HG03196 (cell line): ENCODE results near the gene ANGEL2.

Experiments
- ATAC-seq: cut with Tn5 transposase; IDR thresholded peaks from one replicate; pipeline ENCODE4 v1.9.1; 2021; ENCODE audit not compliant: unreplicated experiment

The ANGEL2 gene

GRCh38 chr1:212951947-212952640 lies 63.6 kb downstream of the ANGEL2 start:
- ATAC-seq, result no peak

GRCh38 chr1:212951126-212951946 lies 64.3 kb downstream of the ANGEL2 start:
- ATAC-seq, result no peak

DNA sequence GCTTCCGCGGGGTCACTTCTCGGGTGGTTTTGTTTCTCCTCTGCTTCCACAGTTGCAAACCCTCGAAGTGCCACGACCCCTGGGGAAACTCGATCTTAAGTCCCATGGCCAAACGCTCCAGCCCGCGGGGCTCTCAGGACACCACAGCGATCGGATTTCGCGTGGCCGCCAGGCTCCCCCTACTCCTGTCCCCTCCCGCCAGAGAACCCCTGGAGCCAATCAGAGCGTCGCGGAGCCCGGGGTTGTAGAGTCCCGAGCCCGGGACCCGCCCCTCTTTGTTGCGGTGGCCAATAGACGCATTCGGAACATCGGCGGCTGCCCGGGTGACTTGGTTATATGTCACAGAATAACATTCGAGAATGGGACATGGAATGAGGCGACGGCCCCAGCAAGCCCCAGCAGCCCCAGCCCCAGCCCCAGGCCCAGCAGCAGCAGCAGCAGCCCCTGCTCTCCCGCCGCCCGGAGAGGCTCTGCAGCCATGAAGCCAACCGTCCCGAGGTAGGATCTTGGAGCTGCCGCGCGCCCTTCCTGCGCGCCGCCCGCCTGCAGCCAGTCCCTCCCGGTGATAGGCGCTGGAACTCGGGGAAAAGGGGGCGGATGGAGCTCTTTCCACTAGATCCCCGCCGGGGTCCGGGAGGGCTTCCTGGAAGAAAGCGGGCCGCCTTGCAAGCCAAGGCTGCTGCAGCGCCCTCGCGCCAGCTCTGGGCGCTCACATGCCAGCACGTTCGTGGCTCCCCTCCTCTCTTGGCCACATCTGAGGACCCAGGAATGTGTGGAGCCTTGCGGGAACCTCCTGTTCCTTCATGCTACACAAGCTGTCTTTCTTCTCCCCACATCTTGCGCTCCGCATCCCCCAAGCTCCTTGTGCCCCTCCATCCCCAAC lies 65.2 kb downstream of the ANGEL2 start, which contains the start of gene VASH2:
Gene VASH2 (plus strand): TSS at position 299 of the 883 bp plus-strand sequence. CDS start 1,002 bp downstream, outside the sequence.
- ATAC-seq, result peak; percentile 92

GRCh38 chr1:212949771-212950170 lies 65.9 kb downstream of the ANGEL2 start:
- no peak for ATAC-seq

DNA sequence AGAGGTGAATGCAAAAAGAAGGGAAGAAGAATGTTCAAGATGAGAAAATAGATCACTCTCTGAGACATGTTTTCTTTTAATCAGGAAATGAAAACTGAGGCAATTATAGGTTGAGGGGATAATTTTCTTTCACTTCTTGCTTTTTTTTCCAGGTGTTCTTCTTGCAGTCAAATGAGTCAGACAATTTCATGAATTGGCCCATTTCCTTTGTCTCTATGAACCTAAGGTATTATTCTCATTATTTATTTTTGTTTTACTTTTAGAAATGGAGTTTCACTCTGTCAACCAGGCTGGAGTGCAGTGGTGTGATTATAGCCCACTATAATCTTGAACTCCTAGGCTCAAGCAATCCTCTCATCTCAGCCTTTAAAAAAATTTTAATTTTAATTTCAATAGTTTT lies 68.8 kb downstream of the ANGEL2 start:
- no peak for ATAC-seq

DNA sequence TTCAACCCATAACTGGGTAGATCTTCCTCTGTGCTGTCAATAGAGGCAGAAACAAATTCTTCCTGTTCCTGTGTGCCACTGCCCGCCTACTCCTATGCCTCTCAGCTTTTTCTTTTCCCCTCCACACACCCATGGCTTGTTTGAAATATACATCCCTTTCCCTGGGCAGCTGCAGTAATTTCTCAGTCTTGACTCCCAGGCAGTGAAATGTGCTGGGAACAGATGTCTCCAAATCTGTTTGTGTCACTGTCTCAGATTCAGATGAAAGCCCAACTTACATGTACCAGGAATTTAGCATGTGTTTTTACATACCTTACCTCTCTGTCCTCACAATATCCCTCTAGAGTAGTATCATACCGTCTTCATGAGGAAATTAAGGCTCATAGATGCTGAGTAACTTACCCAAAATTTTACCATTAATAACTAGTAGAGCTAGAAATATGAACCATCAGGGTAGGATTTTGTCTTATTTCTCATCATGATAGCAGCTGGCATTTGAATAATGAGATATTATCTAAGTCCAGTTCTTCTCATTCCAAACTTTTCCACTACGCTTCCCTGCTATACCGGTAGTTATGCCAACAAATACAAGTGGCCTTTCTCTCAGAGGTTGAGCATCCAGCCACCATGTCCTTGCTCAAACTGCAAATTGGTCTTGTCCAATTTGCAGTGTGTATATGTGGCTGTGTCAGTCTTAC lies 70.1 kb downstream of the ANGEL2 start:
- ATAC-seq, result no peak

GRCh38 chr1:212945056-212945455 lies 70.6 kb downstream of the ANGEL2 start:
- no peak for ATAC-seq

- no peak for ATAC-seq
Measured at GRCh38 chr1:212944229-212944901, 71.3 kb downstream of the ANGEL2 start.

- no peak for ATAC-seq
Measured at GRCh38 chr1:212943393-212943710, 72.3 kb downstream of the ANGEL2 start.

GRCh38 chr1:212942679-212943392 lies 72.8 kb downstream of the ANGEL2 start:
- no peak for ATAC-seq
